ENCODE measurements around the gene CX3CL1.

The CX3CL1 gene

GRCh38 chr16:57347858-57348257 lies 24.4 kb upstream of the CX3CL1 start:
- no peak for DNase-seq (ENCODE audit: low read depth)
- no peak overlapping the region for H3K4me3 ChIP-seq (ENCODE audit: low read depth, low read length)
- TF ChIP-seq CTCF (IDR thresholded peaks at IDR 0.05; ENCODE audit: control insufficient read depth, extremely low read depth, insufficient read depth) = no peak

- TF ChIP-seq CTCF (IDR thresholded peaks at IDR 0.05; ENCODE audit: control insufficient read depth, extremely low read depth, insufficient read depth) = no peak
- H3K4me3 ChIP-seq (ENCODE audit: low read depth, low read length) = no peak overlapping the region
- DNase-seq (ENCODE audit: low read depth) = no peak
Measured at GRCh38 chr16:57348327-57348726, 24.0 kb upstream of the CX3CL1 start.

GRCh38 chr16:57349212-57350031 lies 22.9 kb upstream of the CX3CL1 start:
- DNase-seq (ENCODE audit: low read depth) = no peak
- TF ChIP-seq CTCF (IDR thresholded peaks at IDR 0.05; ENCODE audit: control insufficient read depth, extremely low read depth, insufficient read depth) = no peak
- no peak overlapping the region for H3K4me3 ChIP-seq (ENCODE audit: low read depth, low read length)

- no peak for DNase-seq (ENCODE audit: low read depth)
- no peak overlapping the region for H3K4me3 ChIP-seq (ENCODE audit: low read depth, low read length)
- no peak for TF ChIP-seq CTCF (IDR thresholded peaks at IDR 0.05; ENCODE audit: control insufficient read depth, extremely low read depth, insufficient read depth)
Measured at GRCh38 chr16:57352636-57353047, 19.6 kb upstream of the CX3CL1 start.

GRCh38 chr16:57354311-57354710 lies 18.0 kb upstream of the CX3CL1 start:
- no peak overlapping the region for H3K4me3 ChIP-seq (ENCODE audit: low read depth, low read length)
- DNase-seq (ENCODE audit: low read depth) = no peak

GRCh38 chr16:57355898-57356414 lies 16.3 kb upstream of the CX3CL1 start:
- DNase-seq (ENCODE audit: low read depth) = no peak
- H3K4me3 ChIP-seq (ENCODE audit: low read depth, low read length) = no peak overlapping the region
- no peak for TF ChIP-seq CTCF (IDR thresholded peaks at IDR 0.05; ENCODE audit: control insufficient read depth, extremely low read depth, insufficient read depth)

More at GRCh38 chr16:57354311-57354710, 18.0 kb upstream of the CX3CL1 start:
- no peak for TF ChIP-seq CTCF (IDR thresholded peaks at IDR 0.05; ENCODE audit: control insufficient read depth, extremely low read depth, insufficient read depth)

All from LNCaP clone FGC (cell line).